VCaP (cell line): ENCODE results near the gene XRRA1.

ENCODE experiments used
- H3K27ac ChIP-seq: fragments of 450-650 bp; 2 replicates; pipeline ENCODE4 v1.5.1; 2017
- CTCF ChIP-seq: fragments of 450-650 bp; conservative IDR thresholded peaks from 2 replicates; pipeline ENCODE4 v1.5.1; 2017; ENCODE audit warnings: mild to moderate bottlenecking, moderate library complexity

Gene XRRA1

GRCh38 chr11:74957937-74958629, 9.2 kb upstream of the XRRA1 start:
- no peak for TF ChIP-seq CTCF
- H3K27ac ChIP-seq: no peak overlapping the region

GRCh38 chr11:74956397-74957015, 7.6 kb upstream of the XRRA1 start:
- TF ChIP-seq CTCF: no peak
- H3K27ac ChIP-seq: no peak overlapping the region

- H3K27ac ChIP-seq: no peak overlapping the region
- no peak for TF ChIP-seq CTCF
Observed at GRCh38 chr11:74954199-74954598, 5.3 kb upstream of the XRRA1 start.

- TF ChIP-seq CTCF: no peak
- no peak overlapping the region for H3K27ac ChIP-seq
Observed at GRCh38 chr11:74953451-74953850, 4.6 kb upstream of the XRRA1 start.

GRCh38 chr11:74952752-74953151, 3.9 kb upstream of the XRRA1 start:
- H3K27ac ChIP-seq: no peak overlapping the region
- no peak for TF ChIP-seq CTCF

- H3K27ac ChIP-seq: no peak overlapping the region
- no peak for TF ChIP-seq CTCF
Observed at GRCh38 chr11:74951226-74951625, 2.3 kb upstream of the XRRA1 start.

- H3K27ac ChIP-seq: peak overlapping the region; percentile 87; the same call in 1 of the 2 replicates
- TF ChIP-seq CTCF: no peak
Observed at GRCh38 chr11:74950374-74950969, 1.6 kb upstream of the XRRA1 start.
